Measurements from ENCODE around the gene SLC12A7.

Gene SLC12A7

DNA sequence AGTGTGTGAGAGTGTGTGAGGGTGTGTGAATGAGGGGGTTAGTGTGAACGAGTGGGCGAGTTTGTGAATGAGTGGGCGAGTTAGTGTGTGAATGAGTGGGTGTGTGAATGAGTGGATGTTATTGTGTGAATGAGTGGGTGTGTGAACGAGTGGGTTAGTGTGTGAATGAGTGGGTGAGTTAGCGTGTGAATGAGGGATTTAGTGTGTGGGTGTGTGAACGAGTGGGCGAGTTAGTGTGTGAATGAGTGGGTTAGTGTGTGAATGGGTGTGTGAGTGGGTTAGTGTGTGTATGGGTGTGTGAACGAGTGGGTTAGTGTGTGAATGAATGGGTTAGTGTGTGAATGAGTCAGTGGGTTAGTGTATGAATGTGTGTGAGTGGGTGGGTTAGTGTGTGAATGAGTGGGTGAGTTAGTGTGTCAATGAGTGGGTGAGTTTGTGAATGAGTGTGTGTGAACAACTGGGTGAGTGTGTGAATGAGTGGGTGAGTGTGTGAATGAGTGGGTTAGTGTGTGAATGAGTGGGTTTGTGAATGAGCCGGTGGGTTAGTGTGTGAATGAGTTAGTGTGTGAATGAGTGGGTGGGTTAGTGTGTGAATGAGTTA lies 65.8 kb downstream of the SLC12A7 start:
- no peak for DNase-seq

- no peak for DNase-seq
These were observed 67.7 kb downstream of the SLC12A7 start for GRCh38 chr5:1044117-1044516.

DNA sequence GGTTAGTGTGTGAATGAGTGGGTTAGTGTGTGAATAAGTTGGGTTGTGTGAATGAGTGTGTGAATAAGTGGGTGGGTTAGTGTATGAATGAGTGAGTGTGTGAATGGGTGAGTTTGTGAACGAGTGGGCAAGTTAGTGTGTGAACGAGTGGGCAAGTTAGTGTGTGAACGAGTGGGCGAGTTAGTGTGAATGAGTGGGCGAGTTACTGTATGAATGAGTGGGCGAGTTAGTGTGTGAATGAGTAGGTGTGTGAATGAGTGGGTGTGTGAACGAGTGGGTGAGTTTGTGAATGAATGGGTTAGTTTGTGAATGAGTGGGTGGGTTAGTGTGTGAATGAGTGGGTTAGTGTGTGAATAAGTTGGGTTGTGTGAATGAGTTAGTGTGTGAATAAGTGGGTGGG lies 68.5 kb downstream of the SLC12A7 start:
- DNase-seq: no peak

DNA sequence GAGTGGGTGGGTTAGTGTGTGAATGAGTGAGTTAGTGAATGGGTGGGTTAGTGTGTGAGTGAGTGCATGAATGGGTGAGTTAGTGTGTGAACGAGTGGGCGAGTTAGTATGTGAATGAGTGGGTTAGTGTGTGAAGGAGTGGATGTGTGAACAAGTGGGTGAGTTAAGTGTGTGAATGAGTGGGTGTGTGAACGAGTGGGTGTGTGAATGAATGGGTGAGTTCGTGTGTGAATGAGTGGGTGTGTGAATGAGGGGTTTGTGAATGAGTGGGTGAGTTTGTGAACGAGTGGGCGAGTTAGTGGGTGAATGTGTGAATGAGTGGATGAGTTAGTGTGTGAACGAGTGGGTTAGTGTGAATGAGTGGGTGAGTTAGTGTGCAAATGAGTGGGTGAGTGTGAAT lies 69.2 kb downstream of the SLC12A7 start:
- no peak for DNase-seq

DNA sequence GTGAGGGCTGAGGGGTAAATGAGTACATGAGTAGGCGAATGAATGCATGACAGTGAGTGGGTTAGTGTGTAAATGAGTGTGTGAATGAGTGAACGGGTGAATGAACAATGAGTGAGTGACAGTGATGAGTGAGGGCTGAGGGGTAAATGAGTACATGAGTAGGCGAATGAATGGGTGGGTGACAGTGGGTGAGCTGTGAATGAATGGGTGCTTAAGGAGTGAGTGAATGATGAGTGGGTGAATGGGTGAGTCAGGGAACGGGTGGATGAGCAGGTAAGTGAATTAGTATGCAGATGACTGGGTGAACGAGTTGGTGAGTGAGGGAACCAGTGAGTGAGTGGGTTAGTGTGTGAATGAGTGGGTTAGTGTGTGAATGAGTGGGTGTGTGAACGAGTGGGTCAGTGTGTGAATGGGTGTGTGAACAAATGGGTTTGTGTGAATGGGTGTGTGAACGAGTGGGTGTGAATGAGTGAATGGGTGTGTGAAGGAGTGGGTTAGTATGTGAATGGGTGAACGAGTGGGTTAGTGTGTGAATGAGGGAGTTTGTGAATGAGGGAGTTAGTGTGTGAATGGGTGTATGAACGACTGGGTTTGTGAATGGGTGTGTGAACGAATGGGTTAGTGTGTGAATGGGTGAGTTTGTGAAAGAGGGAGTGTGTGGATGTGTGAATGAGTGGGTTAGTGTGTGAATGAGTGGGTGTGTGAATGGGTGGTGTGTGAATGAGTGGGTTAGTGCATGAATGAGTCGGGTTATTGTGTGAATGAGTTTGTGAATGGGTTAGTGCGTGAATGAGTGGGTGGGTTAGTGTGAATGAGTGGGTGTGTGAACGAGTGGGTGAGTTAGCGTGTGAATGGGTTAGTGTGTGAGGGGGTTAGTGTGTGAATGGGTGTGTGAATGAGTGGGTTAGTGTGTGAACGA lies 70.4 kb downstream of the SLC12A7 start:
- DNase-seq: no peak

GRCh38 chr5:1040571-1040970 lies 71.3 kb downstream of the SLC12A7 start:
- DNase-seq: no peak

DNA sequence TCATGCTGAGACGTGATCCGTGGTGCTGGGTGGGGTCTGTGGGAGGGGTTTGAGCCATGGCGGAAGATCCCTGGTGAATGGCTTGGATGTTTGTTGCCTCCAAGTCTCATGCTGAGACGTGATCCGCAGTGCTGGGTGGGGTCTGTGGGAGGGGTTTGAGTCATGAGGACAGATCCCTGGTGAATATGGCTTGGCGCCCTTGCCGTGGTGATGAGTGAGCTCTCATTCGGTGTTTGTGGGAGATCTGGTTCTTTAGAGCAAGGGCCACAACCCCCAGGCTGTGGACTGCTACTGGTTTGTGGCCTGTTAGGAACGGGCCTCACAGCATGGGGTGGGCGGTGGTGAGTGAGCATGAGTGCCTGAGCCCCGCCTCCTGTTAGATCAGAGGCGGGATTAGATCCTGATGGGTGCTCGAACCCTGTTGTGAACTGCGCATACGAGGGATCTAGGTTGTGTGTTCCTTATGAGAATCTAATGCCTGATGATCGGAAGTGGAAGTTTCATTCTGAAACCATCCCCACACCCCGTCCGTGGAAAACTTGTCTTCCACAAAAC lies 72.1 kb downstream of the SLC12A7 start:
- no peak for DNase-seq

- DNase-seq: no peak
These were observed 72.7 kb downstream of the SLC12A7 start for GRCh38 chr5:1039210-1039548.

DNA sequence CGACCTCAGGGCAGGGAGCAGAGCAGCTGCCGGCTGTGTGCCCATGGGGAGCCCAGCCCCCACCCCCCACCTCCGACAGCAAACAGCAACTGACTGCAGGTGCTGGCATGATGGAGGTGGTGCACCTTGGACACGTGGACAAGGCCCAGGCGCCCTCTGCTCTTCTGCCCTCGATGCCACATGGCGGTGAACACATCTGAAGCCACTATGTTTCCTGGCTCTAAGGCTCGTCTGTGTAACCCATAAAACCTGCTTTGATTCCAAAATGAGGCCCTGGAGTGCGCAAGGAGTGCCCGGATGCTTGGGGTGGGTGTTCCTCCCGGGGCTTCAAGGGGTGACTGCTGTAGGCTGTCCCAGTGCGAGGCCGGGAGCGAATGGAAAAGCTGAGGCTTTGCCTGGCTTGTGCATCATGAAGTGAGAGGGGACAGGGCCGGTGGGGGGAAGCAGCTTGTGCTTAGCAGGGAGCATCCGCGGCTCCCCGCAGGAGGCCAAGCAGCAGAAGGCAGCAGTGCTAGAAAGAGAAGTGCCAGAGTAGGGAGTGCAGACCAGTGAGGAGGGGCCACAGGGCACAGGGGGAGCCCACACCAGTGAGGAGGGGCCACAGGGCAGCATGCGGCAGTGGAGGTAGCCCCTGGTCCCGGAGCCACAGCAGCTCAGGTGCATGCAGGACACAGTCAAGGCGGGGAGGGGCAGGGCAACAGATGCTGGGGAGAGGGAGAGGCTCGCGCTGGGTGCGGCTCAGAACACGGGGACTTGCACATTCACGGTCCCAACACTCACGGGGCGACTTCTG lies 73.2 kb downstream of the SLC12A7 start:
- DNase-seq: no peak

DNA sequence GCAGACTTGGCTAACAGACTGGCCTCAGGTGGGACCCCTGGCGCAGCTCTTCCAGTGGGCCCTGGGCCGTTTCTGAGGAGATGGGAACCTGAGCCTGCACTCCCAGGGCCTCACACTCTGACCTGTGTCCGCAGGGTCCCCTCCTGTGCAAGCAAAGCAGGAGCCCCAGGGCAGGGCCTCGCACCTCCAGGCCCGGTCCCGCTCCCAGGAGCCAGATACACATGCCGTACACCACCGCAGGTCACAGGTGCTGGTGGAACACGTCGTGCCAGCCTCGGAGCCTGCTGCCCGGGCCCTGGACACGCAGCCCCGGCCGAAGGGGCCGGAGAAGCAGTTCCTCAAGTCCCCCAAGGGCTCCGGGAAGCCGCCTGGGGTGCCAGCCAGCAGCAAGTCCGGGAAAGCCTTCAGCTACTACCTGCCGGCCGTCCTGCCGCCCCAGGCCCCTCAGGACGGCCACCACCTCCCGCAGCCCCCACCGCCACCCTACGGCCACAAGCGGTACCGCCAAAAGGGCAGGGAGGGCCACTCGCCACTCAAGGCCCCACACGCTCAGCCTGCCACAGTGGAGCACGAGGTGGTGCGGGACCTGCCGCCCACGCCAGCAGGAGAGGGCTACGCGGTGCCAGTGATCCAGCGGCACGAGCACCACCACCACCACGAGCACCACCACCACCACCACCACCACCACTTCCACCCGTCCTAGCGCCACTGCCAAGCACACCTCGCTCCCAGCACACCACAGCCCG lies 74.0 kb downstream of the SLC12A7 start:
- DNase-seq: no peak

DNA sequence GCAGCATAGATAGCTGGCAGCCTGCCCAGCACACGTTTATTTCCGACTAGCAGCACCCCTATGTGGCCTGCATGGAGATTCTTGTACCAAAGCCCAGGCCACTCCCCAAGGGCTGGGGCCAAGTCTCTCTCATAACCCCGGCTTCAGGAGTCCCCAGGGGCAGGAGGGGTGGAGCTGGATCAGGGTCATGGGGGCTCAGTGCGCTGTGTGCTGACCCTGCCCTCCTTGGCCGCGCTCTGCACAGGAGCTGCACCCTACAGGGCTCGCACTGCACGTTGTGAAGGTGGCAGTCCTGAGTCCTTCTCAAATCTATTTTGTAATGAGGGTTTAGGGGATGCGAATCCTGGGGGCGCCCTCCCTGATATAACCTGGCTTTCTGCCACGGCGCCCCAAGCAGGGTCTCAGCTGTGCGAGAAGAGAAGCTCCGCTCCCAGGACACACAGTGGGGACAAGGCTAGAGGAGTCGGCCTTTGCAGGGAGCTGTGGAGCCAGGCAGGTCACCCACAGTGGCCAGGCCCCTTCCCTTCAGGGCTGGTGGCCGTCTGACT lies 74.7 kb downstream of the SLC12A7 start:
- no peak for DNase-seq

DNA sequence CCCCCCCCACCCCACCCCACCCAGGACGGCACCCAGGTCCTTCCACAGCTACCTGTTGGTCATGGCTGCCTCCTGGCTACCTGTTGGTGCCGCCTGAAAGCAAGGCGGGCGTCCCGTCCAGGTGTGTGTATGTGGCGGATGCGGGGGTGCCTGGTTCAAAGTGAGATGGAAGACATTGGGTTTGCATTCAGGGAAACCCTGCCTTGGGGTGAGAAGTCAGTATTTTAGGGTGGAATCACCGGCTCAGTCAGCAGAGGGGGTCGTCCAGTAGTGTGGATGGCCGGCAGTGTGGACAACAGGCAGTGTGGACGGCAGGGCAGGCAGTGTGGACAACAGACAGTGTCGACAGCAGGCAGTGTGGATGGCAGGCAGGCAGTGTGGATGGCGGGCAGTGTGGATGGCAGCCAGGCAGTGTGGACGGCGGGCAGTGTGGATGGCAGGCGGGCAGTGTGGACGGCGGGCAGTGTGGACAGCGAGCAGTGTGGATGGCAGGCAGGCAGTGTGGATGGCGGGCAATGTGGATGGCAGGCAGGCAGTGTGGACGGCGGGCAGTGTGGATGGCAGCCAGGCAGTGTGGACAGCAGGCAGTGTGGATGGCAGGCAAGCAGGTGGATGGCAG lies 75.2 kb downstream of the SLC12A7 start:
- DNase-seq: no peak

GRCh38 chr5:1035421-1036405 lies 76.2 kb downstream of the SLC12A7 start:
- no peak for DNase-seq

GRCh38 chr5:1034986-1035385 lies 76.9 kb downstream of the SLC12A7 start:
- no peak for DNase-seq

- DNase-seq: no peak
These were observed 77.4 kb downstream of the SLC12A7 start for GRCh38 chr5:1034421-1034905.

DNA sequence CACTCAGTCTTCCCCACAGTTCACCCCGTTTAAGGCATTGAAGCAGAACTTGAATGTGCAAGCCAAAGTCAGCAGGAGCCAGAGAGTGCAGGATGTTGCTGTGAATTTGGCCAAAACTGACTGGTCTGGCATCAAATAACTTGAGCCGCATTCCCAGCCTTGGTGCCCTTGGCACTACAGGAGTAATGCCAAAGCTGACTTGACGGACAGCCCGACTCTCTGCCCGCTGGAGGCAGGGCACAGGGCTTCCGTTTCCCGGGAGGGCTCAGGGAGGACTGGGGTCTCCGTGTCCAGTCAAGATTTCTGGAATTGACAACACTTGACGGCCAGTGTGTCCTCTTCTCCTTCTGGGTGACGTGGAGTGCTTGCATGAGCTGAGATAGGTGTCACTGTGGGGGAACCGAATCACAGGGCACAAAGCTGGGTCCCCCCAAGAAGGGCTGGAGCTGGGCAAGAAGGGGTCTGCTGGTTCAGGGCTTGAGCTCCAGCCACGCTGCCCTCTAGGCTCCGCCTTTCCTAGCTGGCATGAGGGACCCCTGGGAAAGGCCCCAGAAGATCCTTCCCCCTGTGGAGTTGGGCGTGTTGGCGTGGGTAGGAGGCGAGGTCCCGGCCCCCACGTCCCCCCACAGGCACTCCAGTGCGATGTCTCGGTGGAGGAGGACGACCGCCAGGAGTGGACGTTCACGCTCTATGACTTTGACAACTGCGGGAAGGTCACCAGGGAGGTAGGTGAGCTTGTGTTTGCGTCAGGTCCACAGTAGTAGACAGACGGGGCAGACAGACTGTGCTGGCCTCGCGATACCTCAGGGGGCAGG lies 78.0 kb downstream of the SLC12A7 start:
- no peak for DNase-seq

- no peak for DNase-seq
These were observed 78.7 kb downstream of the SLC12A7 start for GRCh38 chr5:1033178-1033577.

- no peak for DNase-seq
These were observed 79.3 kb downstream of the SLC12A7 start for GRCh38 chr5:1032551-1033027.

GRCh38 chr5:1032011-1032410 lies 79.9 kb downstream of the SLC12A7 start:
- DNase-seq: no peak

All from fibroblast of skin of right biceps (primary cell).